ENCODE results near the gene MESP2.

The MESP2 gene

GRCh38 chr15:89743011-89743410, 33.1 kb upstream of the MESP2 start:
- no peak for TF ChIP-seq CTCF (IDR thresholded peaks at IDR 0.05; ENCODE audit: low read depth, low read length)
- no peak for DNase-seq (ENCODE audit: low read depth in 2 of 2)
- no peak overlapping the region for H3K4me3 ChIP-seq (replicated peaks in 1 of 2; ENCODE audit: low read depth in 2 of 2, low read length in 2 of 2)

- DNase-seq (ENCODE audit: low read depth in 2 of 2) = no peak
- no peak for TF ChIP-seq CTCF (IDR thresholded peaks at IDR 0.05; ENCODE audit: low read depth, low read length)
- H3K4me3 ChIP-seq (replicated peaks in 1 of 2; ENCODE audit: low read depth in 2 of 2, low read length in 2 of 2) = no peak overlapping the region
These were observed 32.5 kb upstream of the MESP2 start for GRCh38 chr15:89743594-89743993.

GRCh38 chr15:89745131-89745530, 31.0 kb upstream of the MESP2 start:
- H3K4me3 ChIP-seq (replicated peaks in 1 of 2; ENCODE audit: low read depth in 2 of 2, low read length in 2 of 2) = no peak overlapping the region
- DNase-seq (ENCODE audit: low read depth in 2 of 2) = no peak
- TF ChIP-seq CTCF (IDR thresholded peaks at IDR 0.05; ENCODE audit: low read depth, low read length) = no peak

- TF ChIP-seq CTCF (IDR thresholded peaks at IDR 0.05; ENCODE audit: low read depth, low read length) = no peak
- no peak overlapping the region for H3K4me3 ChIP-seq (replicated peaks in 1 of 2; ENCODE audit: low read depth in 2 of 2, low read length in 2 of 2)
- DNase-seq (ENCODE audit: low read depth in 2 of 2) = no peak
These were observed 30.4 kb upstream of the MESP2 start for GRCh38 chr15:89745768-89746167.

- no peak for TF ChIP-seq CTCF (IDR thresholded peaks at IDR 0.05; ENCODE audit: low read depth, low read length)
- no peak overlapping the region for H3K4me3 ChIP-seq (replicated peaks in 1 of 2; ENCODE audit: low read depth in 2 of 2, low read length in 2 of 2)
- DNase-seq (ENCODE audit: low read depth in 2 of 2) = no peak
These were observed 29.7 kb upstream of the MESP2 start for GRCh38 chr15:89746386-89746780.

- no peak overlapping the region for H3K4me3 ChIP-seq (replicated peaks in 1 of 2; ENCODE audit: low read depth in 2 of 2, low read length in 2 of 2)
- DNase-seq (ENCODE audit: low read depth in 2 of 2) = no peak
- TF ChIP-seq CTCF (IDR thresholded peaks at IDR 0.05; ENCODE audit: low read depth, low read length) = no peak
These were observed 28.1 kb upstream of the MESP2 start for GRCh38 chr15:89747708-89748682.

Measured in cardiac fibroblast (primary cell).